Measurements from ENCODE around the gene ARID1A.

DNA sequence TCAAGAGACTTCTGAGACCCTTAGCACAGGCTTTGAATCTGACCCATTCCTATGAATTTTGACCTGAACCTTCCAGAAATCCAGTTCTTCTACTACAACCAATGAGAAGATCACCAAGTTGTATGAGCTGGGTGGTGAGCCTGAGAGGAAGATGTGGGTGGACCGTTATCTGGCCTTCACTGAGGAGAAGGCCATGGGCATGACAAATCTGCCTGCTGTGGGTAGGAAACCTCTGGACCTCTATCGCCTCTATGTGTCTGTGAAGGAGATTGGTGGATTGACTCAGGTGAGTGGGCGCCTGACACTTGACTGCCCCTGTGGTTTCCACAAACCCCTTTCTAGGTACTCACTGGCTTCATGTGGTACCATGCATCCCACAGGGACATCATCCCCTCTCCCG, 71.9 kb downstream of the ARID1A start:
- TF ChIP-seq, protein P1, sequence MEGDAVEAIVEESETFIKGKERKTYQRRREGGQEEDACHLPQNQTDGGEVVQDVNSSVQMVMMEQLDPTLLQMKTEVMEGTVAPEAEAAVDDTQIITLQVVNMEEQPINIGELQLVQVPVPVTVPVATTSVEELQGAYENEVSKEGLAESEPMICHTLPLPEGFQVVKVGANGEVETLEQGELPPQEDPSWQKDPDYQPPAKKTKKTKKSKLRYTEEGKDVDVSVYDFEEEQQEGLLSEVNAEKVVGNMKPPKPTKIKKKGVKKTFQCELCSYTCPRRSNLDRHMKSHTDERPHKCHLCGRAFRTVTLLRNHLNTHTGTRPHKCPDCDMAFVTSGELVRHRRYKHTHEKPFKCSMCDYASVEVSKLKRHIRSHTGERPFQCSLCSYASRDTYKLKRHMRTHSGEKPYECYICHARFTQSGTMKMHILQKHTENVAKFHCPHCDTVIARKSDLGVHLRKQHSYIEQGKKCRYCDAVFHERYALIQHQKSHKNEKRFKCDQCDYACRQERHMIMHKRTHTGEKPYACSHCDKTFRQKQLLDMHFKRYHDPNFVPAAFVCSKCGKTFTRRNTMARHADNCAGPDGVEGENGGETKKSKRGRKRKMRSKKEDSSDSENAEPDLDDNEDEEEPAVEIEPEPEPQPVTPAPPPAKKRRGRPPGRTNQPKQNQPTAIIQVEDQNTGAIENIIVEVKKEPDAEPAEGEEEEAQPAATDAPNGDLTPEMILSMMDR (IDR thresholded peaks at IDR 0.05; ENCODE audit: insufficient read depth, low read length, poor library complexity, severe bottlenecking) = no peak
- TF ChIP-seq EZH2phosphoT487 (conservative IDR thresholded peaks at IDR 0.05; ENCODE audit: low read length) = no peak
